GM23248 (cell line): Measurements from ENCODE around the gene ADAM12.

Experiments used
- EZH2 ChIP-seq: fragments of 200-600 bp; sonication (generic); IDR thresholded peaks from 2 replicates; pipeline ENCODE4 v1.6.1; 2018; ENCODE audit warnings: antibody characterized with exemption, mild to moderate bottlenecking; ENCODE audit not compliant: insufficient read depth, poor library complexity, severe bottlenecking
- EZH2phosphoT487 ChIP-seq: fragments of 200-600 bp; sonication (generic); IDR thresholded peaks from 2 replicates; pipeline ENCODE4 v1.6.1; 2018; ENCODE audit warnings: antibody characterized with exemption, moderate library complexity, mild to moderate bottlenecking, low read depth; ENCODE audit not compliant: insufficient read depth

DNA sequence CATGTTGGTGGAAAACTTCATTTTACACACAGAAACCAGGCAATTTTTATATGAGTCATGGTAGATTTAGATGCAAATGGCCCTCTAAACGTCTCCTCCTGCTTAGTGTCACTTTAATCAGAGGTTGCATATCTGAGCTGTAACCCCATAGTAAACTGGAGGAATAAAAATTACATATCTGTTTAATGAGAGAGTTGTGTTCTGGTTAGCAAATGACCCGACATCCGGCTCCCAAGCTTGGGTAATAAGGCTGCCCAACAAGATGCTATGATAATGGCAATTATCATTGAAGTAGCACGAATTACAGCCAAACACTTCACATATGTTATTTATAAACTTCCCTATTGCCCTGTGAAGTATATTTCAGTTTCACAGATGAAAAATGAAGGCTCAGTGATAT lies 10.6 kb upstream of the ADAM12 start:
- no peak for TF ChIP-seq EZH2phosphoT487
- no peak for TF ChIP-seq EZH2
